Fibroblast of peridontal ligament (primary cell): Measurements from ENCODE around the gene ASIC1.
A peak's percentile ranks its signal among the peaks of the same experiment; 100 is the strongest.

Source experiments
- DNase-seq: peaks from one replicate; pipeline ENCODE4 v3.0.0-alpha.2; 2010; ENCODE audit errors: extremely low read depth

The ASIC1 gene

DNA sequence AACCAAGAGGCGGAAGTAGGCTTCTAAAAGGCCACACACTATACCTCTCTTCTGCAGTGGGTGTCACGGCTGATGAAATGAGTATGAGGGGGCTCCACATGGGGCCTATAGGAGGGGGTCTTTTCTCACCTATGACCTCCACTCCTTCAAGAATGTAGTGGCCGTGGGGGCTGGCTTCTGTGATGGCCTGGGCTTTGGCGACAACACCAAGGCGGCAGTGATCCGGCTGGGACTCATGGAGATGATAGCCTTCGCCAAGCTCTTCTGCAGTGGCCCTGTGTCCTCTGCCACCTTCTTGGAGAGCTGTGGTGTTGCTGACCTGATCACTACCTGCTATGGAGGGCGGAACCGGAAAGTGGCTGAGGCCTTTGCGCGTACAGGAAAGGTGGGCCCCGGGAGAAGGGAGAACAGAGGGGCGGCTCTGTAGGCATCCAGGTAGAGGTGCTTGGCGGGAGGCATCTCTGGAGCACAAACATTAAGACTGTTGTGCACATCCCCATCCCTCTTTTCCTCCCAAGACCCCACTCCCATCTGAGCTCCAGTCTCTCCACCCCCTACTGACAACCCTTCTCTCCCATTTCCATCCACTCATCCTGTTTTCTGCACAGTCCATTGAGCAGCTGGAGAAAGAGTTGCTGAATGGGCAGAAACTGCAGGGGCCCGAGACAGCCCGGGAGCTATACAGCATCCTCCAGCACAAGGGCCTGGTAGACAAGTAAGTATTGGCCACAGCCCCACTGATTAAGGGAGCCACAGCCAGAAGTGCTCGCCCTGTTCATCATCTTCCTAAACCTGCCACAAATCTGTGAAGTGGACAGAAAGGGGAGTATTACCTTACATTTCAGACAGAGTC, 50.2 kb downstream of the ASIC1 start:
- DNase-seq = no peak

DNA sequence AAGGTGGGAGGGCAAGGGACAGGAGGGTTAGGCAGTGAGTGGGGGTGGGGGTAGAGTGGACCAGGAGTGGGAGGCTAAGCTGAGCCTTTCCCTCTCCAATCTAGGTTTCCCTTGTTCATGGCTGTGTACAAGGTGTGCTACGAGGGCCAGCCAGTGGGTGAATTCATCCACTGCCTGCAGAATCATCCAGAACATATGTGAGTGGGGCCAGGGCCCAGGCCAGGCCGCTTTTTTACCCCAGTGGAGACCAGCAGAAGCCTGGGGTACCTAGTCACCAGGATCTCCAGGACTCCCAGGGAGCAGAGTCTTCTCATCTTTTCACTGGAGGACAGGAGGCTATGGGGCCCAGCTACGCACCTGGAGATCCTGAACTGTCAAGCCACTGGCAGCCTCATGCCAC, 51.9 kb downstream of the ASIC1 start:
- DNase-seq = no peak

DNA sequence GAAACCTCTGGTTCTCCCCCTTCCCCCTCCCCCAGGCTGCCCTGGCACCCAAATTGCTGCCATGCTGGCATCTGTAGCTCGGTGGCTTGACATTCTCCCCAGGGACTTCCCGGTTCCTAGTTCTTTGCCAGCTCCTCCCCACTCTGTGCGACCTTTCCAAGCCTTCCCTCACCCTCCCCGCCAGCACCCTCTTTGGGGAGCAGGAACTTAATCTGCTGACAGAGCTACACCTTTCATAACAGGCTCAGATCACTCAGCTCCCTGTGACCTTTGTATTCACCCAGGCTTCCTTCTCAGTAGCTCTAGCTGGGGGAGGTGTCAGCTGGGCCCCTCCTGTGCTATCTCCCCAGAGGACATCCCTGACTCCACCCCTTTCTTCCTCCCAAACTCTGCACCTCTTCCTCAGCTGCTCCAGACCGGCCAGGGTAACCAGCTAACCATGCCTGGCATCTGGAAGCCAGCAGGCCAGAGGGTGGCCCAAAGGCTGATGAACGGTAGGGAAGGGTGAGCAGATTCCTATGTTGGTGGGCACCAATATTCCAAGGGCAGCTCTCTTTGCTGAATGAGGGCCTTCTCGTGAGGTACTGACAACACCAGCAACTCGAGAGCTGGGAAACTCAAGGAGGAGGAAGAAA, 52.8 kb downstream of the ASIC1 start:
- DNase-seq = peak; percentile 12

DNA sequence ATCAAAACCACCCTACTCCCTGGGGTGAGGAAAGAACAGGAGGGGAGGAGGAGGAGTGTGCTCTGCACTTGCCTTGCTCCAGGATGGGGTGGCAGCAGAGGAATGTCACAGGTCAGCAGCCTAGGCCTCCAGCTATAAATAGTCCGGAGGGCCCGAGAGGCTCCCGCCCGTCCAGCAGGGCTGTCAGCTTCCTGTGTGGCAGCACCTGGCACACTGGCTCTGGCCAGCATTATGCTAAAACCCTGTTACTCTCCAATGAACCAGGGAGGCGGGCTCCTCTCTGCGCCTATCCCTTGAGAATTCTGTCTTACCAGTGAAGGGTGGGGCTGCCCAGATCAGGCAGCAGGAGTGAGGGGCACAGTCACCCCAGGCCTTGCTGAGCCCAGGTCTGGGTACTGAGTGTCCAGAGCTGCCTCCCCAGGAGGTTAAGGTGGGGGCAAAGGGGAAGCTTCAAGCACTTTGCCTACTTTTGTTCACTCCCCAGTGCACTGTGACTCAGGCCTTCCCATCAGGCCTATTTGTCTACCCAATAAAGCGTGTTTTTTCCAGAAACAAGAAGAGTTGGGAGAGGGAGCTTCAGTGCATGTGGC, 53.5 kb downstream of the ASIC1 start:
- peak; percentile 34 for DNase-seq

DNA sequence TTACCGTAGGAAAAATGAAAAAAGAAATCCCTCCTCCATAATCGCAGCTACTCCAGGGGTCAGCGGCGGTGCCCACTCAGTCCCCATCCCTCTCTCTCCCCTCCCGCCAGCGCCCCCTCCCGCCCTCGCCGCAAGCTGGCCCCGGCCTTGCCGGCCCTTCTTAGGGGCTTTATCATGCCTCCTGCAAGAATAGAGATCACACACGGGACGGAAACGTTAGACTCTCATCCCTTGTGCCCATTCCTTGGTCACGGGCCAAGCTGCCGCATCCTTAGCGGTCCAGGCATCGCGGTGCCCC, 53.9 kb downstream of the ASIC1 start:
- no peak for DNase-seq

DNA sequence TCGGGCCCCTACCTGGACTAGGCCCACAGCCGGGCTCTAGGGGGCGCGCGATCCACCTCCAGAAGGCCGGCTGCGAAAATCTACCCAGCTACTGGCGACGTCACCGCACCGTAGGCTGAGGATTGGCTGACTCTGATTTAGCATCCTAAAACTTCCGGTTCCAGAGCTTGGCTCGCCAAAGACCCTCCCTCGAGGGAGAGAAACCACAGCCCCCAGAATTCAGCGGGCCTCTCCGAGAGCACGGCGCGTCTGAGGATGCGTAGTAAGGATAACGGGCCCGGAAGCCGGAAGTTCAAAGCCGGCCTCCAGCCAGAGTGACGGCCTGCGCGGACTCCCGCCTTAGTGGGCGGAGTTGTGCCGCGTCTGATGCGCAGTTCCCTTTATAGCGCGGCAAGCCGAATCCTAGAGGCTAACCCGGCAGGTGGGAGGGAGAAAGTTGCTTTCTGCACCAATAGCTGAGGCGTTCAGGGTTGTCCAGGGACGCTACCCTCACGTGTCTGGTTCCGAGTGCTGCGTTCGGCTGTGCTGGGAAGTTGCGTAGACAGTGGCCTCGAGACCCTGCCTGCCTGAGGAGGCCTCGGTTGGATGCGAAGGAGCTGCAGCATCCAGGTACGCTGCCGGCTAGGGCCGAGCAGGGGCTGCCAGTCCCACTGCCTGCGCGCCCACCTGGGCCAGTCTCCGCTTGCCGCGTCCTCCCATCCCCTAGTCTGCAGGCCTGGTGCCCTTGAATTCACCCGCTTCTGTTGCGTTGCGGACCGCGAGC, 54.5 kb downstream of the ASIC1 start, which contains the start of gene COX14:
COX14 (plus strand) TSS at position 544 of the 763 bp plus-strand sequence. CDS start 7,808 bp downstream, outside the sequence.
- peak; percentile 99 for DNase-seq

DNA sequence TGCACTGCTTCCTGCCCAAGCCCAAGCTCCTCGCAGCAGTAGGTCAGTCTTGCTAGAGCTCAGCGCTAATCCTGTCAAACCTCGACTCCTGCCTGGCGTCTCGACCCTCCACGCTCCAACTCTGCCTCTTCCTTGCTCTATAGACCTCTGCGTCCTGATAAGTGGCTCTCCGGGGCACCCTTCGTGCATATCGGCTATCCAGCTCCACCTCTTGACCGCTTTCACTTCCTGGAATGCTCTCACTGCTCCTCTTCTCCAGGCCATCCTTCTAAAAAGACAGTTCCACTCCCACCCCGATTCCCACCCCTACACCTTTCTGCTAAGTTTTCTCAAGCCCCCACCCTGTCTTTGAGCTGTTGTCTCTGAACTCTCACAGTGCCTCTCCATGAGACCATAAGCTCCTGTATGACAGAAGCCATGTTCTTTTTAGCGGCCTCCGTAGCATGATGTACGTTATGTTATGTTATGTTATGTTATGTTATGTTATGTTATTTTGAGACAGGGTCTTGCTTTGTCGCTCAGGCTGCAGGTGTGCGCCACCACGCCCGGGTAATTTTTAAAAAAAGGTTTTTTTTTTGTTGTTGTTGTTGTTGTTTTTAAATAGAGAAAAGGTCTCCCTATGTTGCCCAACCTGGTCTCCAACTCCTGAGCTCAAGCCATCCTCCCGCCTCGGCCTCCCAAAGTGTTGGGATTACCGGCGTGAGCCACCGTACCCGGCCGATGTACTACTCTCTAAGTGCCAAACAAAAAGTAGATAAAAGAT, 55.2 kb downstream of the ASIC1 start:
- peak; percentile 55 for DNase-seq

DNA sequence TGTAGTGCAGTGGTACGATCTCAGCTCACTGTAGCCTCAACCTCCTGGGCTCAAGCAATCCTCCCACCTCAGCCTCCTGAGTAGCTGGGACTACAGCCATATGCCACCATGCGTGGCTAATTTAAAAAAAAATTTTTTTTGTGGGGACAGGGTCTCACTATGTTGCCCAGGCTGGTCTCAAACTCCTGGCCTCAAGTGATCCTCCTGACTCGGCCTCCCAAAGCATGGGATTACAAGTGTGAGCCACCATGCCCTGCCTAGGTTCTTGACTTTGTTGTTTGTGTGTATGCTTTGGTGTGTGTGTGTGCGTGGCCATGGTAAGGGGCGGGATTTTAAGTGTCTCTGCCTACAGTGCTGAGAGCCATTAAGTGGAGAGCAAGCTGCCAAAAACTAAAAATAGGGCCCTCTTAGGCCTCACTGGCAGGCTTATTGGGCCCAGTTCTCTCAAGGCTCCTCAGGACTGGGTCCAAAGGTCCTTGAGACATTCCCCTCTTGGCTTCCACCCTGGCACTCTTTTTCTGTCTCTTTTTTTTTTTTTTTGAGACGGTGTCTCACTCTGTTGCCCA, 59.7 kb downstream of the ASIC1 start:
- no peak for DNase-seq

DNA sequence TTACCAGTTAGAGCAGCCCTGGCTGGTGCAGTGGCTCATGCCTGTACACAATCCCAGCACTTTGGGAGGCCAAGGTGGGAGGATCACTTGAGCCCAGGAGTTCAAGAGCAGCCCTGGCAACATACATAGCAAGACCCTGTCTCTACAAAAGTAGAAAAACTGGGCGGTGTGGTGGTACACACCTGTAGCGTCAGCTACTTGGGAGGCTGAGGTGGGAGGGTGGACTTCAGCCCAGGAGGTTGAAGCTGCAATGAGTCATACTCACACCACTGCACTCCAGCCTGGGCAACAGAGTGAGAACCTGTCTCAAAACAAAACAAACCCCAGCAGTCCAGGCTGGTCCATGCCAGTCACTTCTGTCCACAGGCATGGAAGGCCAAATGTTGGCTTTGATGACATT, 62.0 kb downstream of the ASIC1 start:
- no peak for DNase-seq

DNA sequence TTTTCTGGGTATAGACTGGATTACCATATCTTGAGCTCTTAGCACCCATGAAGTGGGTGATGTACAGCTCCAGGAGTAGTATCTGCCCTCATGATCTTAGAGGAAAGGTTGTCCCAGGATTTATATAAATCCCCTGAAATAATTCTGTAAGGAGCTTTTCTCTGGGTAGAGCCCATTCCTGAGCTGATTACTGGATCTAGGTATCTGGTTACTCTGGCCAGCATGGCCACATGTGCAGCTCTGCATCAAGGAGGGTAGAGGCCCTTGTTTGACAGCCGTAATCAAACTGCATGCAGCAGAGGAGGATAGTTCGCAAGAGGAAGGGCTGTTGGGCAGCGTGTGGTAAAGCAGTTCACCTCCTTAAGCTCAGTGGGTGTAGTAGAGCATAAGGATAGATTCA, 63.1 kb downstream of the ASIC1 start:
- DNase-seq = no peak

DNA sequence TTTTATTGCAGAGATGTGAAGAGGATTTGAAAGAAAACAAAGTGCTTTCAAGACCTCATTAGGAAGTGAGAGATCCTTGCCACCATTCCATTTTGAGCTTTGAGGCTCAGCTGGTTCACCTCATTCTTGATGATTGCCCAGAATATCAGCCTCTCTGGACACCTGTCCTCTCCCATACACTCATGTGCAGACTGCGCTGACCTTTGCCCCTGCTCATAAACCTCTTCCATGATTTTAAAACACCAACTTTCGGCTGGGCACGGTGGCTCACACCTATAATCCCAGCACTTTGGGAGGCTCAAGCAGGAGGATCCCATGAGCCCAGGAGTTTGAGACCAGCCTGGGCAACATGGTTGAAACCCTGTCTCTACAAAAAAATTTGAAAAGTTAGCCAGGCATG, 63.6 kb downstream of the ASIC1 start:
- no peak for DNase-seq

DNA sequence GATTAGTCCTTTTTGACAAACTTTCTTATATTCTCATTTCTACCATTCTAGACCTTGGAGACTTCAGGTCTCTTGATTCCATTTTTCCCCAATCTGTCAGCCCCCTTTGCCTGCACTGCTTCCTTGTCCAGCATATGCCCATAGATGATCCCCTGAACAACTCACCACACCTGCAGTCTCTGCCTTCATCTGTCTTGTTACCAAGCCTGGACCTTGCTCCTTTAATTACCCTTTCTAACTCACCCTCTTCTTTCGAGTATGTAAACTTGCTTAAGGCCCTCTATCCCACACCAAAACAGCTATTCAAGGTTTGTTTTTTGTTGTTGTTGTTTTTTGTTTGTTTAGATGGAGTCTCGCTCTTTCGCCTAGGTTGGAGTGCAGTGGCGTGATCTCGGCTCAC, 64.2 kb downstream of the ASIC1 start:
- no peak for DNase-seq

DNA sequence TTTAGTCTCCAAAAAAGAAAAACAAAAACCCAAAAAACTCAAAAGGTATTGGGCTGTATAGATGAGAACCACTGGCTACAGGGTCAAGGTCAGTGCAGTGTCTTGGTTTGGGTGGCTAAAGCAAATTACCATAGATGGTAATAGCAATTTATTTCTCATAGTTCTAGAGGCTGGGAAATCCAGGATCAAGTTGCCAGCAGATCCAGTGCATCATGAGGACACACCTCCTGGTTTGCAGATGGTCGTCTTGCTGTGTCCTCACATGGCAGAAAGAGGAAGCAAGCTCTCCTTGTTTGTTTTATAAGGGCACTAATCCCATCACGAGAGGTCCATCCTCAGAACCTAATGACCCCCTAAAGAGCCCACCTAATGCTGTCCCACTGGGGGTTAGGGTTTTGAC, 65.8 kb downstream of the ASIC1 start:
- DNase-seq = no peak

DNA sequence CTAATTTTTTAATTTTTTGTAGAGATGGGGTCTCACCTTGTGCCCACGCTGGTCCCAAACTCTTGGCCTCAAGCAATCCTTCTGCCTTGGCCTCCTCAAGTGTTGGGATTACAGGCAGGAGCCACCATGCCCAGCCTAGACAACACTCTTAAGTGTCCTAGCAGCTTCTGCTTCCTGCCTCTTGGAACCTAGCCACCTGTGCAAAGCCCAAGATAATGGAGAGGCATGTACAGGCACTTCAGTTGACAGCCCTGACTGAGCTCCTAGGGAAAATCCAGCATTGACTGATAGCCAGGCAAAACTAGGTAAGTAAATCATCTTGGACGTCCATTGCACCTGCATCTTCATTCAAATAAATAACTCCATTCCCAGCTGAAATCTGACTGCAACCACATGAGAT, 70.2 kb downstream of the ASIC1 start:
- DNase-seq = no peak

DNA sequence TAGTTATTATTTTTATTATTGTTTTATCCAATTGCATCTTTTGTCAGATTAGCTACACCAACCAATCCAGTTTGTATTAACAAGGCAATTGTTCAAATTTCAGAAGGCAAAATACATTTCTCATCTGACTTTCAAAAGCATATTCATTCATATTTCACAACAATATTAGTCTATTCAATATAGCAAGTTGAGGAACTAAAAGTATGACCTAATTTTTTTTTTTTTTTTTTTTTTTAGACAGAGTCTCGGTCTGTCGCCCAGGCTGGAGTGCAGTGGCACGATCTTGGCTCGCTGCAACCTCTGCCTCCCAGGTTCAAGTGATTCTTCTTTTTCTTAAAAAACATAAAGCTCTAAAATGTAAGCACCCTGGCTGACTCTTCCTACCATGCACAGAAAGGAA, 71.9 kb downstream of the ASIC1 start:
- DNase-seq = no peak

DNA sequence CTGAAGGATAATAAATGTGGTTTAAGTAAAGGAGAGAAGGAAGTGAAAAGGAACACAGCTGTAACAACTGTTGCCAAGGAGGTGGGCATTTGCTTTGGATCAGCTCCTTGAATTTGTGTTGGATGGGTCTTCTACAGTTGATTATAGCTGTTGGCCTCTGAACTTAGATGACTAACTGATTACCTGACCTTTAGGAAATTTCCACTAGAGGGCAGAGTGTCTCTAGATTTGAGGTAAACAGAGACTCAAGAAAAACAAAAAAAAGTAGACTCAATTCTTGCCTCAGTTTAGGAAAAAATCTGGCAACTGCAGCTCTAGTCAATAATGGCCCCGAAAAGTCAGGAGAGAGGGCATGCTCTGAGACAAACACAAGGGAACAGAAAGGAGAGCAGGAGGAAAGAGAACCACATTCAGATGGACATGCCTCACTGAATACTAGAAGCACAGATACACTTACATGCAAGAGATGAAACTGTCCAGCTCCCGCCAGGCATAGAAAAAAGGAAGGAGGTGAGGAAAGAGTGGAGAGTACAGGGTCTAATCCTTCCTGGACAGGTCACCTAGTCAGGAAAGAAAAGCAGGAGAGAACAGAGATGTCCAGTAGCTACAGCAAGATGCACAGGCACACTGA, 75.2 kb downstream of the ASIC1 start:
- DNase-seq = peak; percentile 86
